ENCODE results near the gene ASPSCR1. TPM values are rescaled to one million over a fixed set of nuclear protein-coding genes. Genes with fewer than 3 reads are reported as not detected.
A peak's percentile ranks its signal among the peaks of the same experiment; 100 is the strongest.
"Not testable (repeated sequence)": the region's sequence is repeated elsewhere in the genome, so short reads cannot be mapped to it uniquely, and the experiment has no call there.

The ASPSCR1 gene
- total RNA-seq, 2 donors from 2014 or later: 22.3 to 30.3 TPM

DNA sequence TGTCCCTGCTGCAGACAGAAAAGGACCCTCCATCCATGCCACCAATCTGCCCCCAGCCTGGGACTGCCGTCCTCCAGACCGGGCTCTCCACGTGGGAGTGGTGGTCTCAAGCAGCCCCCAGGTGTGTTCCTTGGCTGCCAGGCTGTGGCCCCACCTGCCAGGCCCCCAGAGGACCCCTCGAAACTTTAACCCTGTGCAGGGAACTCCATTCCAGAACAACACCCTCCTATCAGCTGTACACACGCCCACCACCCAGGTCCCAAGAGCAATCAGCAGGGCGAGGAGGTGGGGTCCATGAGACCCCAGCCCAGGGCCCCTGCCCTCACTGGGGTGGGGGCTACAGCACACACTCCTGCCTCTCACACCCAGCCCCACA lies 41.7 kb upstream of the ASPSCR1 start:
- peak overlapping the region; percentile 76 for H3K4me3 Mint-ChIP-seq
- H3K36me3 Mint-ChIP-seq (ENCODE audit: low read depth): peaks cover 18% of the 10 kb centered on the region
- no peaks in the 10 kb centered on the region for H3K4me1 Mint-ChIP-seq
- ATAC-seq (replicated peaks): no peak
- H3K27me3 Mint-ChIP-seq: no peaks in the 10 kb centered on the region
- H3K27ac Mint-ChIP-seq: no peak overlapping the region
- H3K9me3 Mint-ChIP-seq: no peaks in the 10 kb centered on the region

DNA sequence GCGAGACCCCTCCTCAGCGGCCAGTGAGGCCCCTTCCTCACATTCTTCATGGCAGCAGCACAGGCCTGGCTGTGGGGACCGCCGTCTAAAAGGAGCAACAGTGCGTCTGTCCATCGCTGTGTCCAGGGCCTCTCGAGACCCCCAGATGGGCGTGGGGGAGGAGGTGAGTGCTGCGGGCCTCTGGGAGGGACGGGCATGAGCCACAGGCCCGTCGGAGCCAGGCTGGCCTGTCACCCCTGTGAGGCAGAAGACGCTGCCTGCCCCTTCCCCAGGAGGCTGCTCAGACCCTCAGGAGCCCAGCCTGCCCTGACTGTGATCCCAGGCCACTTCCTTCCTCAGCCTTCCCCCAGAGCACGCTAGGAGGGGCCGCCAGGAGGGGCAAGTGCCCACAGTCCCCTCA lies 38.2 kb upstream of the ASPSCR1 start:
- ATAC-seq (replicated peaks): no peak
- Mint-ChIP-seq H3K9me3 (no peaks in the 10 kb centered on the region), H3K4me3 (no peak overlapping the region), H3K4me1 (no peaks in the 10 kb centered on the region), H3K27me3 (no peaks in the 10 kb centered on the region), H3K27ac (no peak overlapping the region), H3K36me3 (ENCODE audit: low read depth) (peaks cover 5% of the 10 kb centered on the region)

DNA sequence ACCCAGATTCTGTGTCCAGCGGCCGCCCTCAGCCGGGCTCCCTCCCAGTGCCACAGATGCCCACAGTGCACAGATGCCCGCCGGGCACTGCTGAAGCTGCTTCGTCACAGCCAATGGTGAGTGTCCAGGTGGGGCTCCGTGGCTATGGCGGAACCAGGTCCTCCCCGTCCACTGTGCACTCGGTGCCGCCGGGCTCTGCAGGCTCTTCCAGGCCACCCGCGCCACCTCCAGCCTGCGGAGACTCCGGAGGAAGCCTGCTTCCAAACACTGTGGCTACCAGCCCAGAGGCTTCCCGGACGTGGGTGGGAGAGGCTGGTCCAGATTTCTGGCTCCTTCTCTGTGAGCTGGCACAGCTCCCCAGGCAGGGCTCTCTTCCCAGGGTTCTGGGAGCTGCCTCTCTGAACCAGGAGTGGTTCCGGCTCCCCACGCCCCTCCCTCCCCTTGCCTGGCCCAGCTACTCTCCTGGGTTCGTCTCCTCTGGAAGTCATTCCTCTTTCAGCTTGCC lies 37.5 kb upstream of the ASPSCR1 start:
- H3K9me3 Mint-ChIP-seq: no peaks in the 10 kb centered on the region
- H3K4me1 Mint-ChIP-seq: no peaks in the 10 kb centered on the region
- no peak overlapping the region for H3K27ac Mint-ChIP-seq

DNA sequence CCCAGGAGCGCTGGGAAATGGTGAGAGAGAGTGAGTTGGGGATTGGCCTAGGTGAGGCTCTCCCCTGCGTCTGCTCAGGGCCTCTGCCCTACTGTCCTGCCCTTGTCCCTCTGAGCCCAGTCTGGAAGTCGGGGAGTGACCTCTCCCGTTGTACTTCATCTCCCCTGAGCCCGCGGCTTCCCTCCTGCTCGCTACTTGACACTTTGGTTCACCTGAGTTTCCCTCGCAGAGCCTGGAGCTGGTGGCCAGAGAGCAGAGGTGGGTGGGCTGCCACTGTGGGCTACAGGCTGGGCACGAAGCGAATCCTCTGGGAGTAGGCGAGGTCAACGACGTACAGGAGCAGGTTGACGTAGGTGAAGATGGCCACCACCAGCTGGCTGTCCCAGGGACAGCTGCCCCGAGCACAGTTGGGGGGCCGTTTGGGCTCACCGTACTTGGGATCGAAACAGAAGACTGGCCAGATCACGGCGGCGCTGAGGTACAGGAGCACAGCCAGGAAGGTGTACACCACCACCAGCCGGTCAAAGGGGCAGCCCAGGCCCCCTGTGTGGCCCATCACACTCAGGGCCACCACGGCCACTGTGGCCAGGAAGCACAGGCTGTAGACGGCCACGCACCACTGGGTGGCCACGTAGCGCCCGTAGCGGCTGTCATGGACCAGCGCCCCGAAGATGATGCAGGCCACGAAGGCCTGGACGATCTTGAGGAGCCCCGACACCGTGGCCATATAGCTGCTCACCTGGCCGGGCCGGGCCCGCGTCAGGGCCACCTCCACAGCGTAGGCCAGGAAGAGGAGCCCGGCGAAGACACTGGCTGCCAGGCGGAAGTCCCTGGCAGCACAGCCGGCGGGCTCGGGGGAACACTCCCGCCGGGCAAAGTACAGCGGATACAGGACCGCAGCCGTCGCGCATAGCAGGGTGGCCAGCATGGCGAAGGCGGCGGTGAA lies 36.6 kb upstream of the ASPSCR1 start:
- no peak overlapping the region for H3K4me3 Mint-ChIP-seq
- H3K9me3 Mint-ChIP-seq: no peaks in the 10 kb centered on the region
- no peak for ATAC-seq (replicated peaks)
- H3K36me3 Mint-ChIP-seq (ENCODE audit: low read depth): peaks cover under 1% of the 10 kb centered on the region
- no peaks in the 10 kb centered on the region for H3K27me3 Mint-ChIP-seq
- H3K4me1 Mint-ChIP-seq: no peaks in the 10 kb centered on the region
- no peak overlapping the region for H3K27ac Mint-ChIP-seq

More for the DNA sequence above, 37.5 kb upstream of the ASPSCR1 start:
- peaks cover 4% of the 10 kb centered on the region for H3K36me3 Mint-ChIP-seq (ENCODE audit: low read depth)
- no peak overlapping the region for H3K4me3 Mint-ChIP-seq
- no peaks in the 10 kb centered on the region for H3K27me3 Mint-ChIP-seq
- ATAC-seq (replicated peaks): no peak

DNA sequence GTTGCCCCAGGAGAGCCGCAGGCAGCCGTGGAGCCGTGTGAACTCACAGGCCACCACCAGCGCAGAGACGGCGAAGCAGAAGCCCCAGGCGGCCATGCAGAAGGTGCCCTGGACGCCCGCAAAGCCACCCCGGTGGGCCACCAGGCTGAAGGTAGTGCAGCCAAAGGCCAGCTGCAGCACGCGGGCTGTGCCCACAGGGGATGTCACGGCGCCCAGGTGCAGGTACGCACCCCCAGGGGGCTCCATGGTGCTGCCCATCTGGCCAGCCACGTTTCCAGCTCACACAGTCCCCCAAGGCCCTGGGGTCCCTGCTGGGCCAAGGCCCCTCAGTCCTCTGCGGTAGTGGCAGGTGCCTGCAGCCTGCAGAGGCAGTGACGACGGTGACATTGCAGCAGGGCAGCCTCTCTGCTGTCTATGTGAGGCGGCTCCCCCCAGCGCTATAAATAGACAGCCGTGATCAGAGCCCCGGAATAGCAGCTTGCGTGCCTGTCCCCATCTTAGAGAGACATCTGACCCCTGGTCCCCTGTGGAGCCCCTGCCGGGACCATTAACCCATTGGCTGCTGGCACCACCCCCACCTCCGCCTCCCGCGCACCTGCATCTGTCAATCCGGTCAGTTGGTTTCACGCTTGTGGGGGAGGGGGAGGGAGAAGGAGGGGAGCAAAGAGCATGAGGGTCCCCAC lies 35.8 kb upstream of the ASPSCR1 start:
- Mint-ChIP-seq H3K9me3 (no peaks in the 10 kb centered on the region), H3K27me3 (no peaks in the 10 kb centered on the region)

DNA sequence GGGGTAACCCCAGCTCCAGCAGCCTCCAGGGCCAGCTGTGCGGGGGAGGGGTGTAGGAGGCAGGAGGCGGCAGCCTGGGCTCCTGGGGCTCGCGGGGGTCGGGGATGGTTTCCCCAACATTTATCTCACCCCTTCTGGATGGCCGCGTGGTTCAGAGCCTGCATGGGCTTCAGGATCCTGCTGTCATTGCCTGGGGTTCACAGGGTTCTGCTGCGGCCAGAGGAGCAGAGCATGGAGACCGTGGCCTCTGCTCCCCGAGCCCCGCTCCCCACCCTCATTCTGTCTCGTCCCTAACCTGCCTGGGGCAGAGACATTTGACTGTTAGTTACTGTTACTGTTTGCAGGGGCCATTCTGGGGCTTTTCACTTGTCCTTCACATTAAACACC lies 35.3 kb upstream of the ASPSCR1 start:
- Mint-ChIP-seq H3K27ac (no peak overlapping the region), H3K36me3 (ENCODE audit: low read depth) (no peaks in the 10 kb centered on the region), H3K4me1 (no peaks in the 10 kb centered on the region), H3K27me3 (no peaks in the 10 kb centered on the region), H3K9me3 (no peaks in the 10 kb centered on the region), H3K4me3 (no peak overlapping the region)
- no peak for ATAC-seq (replicated peaks)

More for the DNA sequence above, 35.8 kb upstream of the ASPSCR1 start:
- H3K4me1 Mint-ChIP-seq: no peaks in the 10 kb centered on the region
- no peak for ATAC-seq (replicated peaks)
- no peak overlapping the region for H3K27ac Mint-ChIP-seq
- H3K4me3 Mint-ChIP-seq: no peak overlapping the region
- no peaks in the 10 kb centered on the region for H3K36me3 Mint-ChIP-seq (ENCODE audit: low read depth)

DNA sequence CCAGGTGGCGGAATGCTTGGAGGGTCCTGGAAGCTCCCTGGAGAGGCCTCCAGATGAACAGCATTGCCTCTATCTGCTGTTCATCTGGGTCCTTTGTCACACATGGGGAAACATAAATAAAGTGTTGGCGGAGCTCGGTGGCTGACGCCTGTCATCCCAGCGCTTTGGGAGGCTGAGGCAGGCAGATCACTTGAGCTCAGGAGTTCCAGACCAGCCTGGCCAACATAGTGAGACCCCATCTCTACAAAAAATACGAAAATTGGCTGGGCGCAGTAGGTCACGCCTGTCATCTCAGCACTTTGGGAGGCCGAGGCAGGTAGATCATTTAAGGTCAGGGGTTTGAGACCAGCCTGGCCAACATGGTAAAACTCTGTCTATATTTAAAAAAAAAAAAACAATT lies 32.6 kb upstream of the ASPSCR1 start:
- Mint-ChIP-seq H3K4me1 (no peaks in the 10 kb centered on the region), H3K4me3 (no peak overlapping the region), H3K9me3 (no peaks in the 10 kb centered on the region), H3K27ac (no peak overlapping the region), H3K27me3 (no peaks in the 10 kb centered on the region), H3K36me3 (ENCODE audit: low read depth) (no peaks in the 10 kb centered on the region)
- no peak for ATAC-seq (replicated peaks)

DNA sequence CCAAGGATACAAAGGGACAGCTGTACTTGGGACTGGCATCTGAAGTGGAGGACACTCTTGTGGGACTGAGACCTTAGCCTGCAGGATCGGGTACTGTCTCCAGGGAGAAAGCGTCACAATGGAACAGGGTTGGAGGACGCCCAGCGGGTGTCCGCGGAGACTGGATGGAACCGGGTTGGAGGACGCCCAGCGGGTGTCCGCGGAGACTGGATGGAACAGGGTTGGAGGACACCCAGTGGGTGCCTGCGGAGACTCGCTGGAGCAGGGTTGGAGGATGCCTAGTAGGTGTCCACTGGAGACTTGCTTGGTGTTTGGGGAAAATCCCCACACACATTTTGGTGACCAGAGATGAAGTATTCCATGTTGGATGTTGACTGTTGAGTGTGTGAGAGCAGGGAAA lies 30.2 kb upstream of the ASPSCR1 start, which contains the start of gene MYADML2:
TSS of gene MYADML2 (minus strand) at position 45 of the 400 bp plus-strand sequence. CDS start 5,492 bp downstream, outside the sequence.
- Mint-ChIP-seq H3K4me3 (no peak within 1 kb of the TSS), H3K9me3 (no peaks in the 10 kb centered on the region), H3K27ac (no peak within 1 kb of the TSS), H3K36me3 (ENCODE audit: low read depth) (no peaks in the 10 kb centered on the region), H3K4me1 (no peaks in the 10 kb centered on the region), H3K27me3 (no peaks in the 10 kb centered on the region)
- ATAC-seq (replicated peaks): no peak

DNA sequence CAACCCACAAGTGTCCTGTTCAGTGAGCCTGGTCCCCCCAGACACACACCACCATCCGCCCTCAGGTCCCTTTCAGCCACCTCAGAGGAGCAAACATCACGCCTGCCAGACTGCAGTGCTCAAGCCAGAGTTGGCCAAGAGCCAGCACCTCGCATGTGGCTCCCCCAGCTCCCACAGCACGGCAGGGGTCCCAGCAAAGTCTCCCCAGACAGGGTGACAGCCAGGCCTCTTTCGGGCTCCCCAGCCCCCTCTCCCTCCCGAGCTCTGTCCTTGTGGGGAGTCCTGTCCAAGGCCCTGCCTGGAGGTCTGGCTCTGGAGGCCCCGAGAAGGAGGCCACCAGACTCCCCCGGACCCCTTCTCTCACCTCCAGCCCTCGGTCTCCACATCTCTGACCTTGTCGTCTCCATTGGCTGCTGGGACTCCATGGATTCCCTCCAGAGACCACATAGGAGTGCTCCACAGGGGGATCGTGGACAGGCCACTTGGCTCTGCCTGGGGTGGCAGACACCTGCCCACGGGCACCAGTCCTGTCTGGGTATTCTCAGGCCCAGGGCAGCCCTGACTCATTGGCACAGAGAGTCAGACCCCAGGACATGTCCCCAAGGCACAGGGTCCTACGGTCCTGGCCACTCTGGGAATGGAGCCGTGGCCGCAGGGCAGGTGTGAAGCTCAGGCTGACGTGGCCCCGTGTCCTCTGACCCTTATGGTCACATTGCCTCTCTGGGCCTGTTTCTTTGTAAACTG lies 28.6 kb upstream of the ASPSCR1 start:
- no peak overlapping the region for H3K4me3 Mint-ChIP-seq
- no peak for ATAC-seq (replicated peaks)

DNA sequence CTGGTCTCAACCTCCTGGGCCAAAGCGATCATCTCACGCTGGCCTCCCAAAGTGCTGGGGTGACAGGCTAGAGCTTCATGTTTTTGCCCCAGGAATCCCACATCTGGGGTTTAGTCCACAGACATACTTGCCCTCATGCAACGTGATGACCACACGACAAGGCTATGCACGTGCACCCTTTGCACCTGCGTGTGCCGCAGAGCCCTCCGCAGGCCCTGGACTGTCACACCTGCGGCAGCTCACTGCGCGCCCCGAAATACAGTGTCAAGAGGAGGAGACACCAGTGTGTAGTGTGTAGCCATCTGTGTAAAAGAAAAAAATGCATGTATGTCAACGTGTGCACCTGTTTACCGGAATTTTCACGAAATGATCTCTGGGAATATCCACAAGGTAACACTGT lies 26.9 kb upstream of the ASPSCR1 start:
- no peaks in the 10 kb centered on the region for H3K27me3 Mint-ChIP-seq
- no peak overlapping the region for H3K4me3 Mint-ChIP-seq
- H3K27ac Mint-ChIP-seq: no peak overlapping the region
- no peak for ATAC-seq (replicated peaks)
- no peaks in the 10 kb centered on the region for H3K4me1 Mint-ChIP-seq
- no peaks in the 10 kb centered on the region for H3K9me3 Mint-ChIP-seq
- no peaks in the 10 kb centered on the region for H3K36me3 Mint-ChIP-seq (ENCODE audit: low read depth)

More for the DNA sequence above, 28.6 kb upstream of the ASPSCR1 start:
- H3K27ac Mint-ChIP-seq: no peak overlapping the region
- H3K9me3 Mint-ChIP-seq: no peaks in the 10 kb centered on the region
- no peaks in the 10 kb centered on the region for H3K36me3 Mint-ChIP-seq (ENCODE audit: low read depth)
- no peaks in the 10 kb centered on the region for H3K4me1 Mint-ChIP-seq
- no peaks in the 10 kb centered on the region for H3K27me3 Mint-ChIP-seq

DNA sequence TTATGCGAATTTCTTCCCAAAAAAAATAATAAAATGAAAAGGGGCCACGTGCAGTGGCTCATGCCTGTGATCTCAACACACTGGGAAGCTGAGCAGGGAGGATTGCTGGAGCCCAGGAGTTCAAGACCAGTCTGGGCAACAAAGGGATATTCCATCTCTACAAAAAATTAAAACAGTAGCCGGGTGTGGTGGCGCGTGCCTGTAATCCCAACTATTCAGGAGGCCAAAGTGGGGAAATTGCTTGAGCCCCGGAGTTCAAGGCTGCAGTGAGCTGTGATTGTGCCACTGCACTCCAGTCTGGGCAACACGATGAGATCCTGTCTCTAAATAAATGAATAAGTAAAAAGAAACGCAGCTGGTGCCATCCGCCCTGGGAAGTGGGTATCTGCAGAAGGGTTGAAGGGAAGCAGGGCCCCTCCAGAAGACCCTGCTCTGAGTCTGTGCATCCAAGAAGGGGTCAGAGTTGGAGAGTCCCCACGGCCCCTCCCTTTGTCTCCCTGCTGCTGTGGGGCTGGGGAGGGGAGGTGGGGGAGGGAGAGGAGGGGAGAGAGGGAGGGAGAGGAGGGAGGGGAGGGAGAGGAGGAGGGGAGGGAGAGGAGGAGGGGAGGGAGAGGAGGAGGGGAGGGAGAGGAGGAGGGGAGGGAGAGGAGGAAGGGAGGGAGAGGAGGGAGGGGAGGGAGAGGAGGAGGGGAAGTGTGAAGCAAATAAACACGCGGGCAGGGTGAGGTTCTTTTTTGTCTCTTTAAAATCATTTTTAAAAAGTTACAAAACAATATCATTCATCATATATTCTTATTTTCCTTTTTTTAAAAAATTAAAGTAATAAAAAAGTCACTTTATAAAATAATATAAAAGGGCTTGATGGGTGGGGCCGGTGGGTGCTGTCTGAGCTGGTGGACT lies 25.4 kb upstream of the ASPSCR1 start:
- ATAC-seq (replicated peaks): no peak
- Mint-ChIP-seq H3K9me3 (no peaks in the 10 kb centered on the region), H3K4me3 (no peak overlapping the region), H3K27me3 (no peaks in the 10 kb centered on the region), H3K27ac (no peak overlapping the region), H3K4me1 (no peaks in the 10 kb centered on the region), H3K36me3 (ENCODE audit: low read depth) (no peaks in the 10 kb centered on the region)

DNA sequence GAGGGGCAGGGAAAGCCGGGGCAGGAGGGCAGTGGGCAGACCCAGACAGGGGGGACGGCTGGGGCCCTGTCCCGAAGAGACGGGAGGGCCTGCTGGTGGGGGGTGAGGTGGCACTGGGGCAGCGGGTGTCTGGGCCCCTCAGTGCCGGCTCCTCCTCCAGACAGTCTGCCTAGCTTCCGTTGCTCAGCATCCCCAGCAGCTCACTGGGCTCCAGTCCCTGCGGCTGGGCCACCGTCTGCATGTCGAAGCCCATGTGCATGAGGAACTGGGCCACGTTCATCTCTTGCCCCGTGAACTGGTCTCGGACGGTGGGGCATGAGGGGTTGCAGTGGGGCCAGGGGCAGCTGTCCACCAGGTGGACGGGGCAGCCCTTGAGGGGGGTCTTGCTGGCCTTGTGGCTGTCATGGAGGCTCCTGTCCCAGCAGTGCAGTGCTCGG lies 24.6 kb upstream of the ASPSCR1 start:
- Mint-ChIP-seq H3K4me1 (no peaks in the 10 kb centered on the region), H3K4me3 (no peak overlapping the region), H3K27ac (no peak overlapping the region), H3K9me3 (no peaks in the 10 kb centered on the region), H3K27me3 (peaks cover 4% of the 10 kb centered on the region), H3K36me3 (ENCODE audit: low read depth) (no peaks in the 10 kb centered on the region)
- ATAC-seq (replicated peaks): no peak

DNA sequence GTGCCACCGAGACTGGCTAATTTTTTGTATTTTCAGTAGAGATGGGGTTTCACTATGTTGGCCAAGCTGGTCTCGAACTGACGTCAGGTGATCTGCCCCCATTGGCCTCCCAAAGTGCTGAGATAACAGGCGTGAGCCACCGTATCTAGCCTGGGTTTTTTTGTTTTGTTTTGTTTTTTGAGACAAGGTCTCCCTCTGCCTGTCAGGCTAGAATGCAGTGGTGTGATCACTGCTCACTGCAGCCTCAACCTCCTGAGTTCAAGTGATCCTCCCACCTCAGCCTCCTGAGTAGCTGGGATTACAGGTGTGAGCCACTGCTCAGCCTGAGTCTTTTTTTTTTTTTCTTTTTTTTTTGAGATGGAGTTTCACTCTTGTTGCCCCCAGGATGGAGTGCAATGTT lies 24.0 kb upstream of the ASPSCR1 start:
- not testable (repeated sequence) for ATAC-seq (replicated peaks)

More for the DNA sequence above, 24.0 kb upstream of the ASPSCR1 start:
- H3K27me3 Mint-ChIP-seq; H3K4me1 Mint-ChIP-seq; H3K4me3 Mint-ChIP-seq; H3K36me3 Mint-ChIP-seq (ENCODE audit: low read depth); H3K9me3 Mint-ChIP-seq; H3K27ac Mint-ChIP-seq: not testable (repeated sequence)

Data from activated T-helper 17 cell treated with anti-CD3 and anti-CD28 coated beads, Interleukin-2, amount 50 U/mL, for 72 hours (primary cell).